NCI-H510A treated with DMSO at 0.1 percent for 48 hours (cell line): Measurements from ENCODE around the gene ZSCAN12.
A peak's percentile ranks its signal among the peaks of the same experiment; 100 is the strongest.

ENCODE experiments used
- DNase-seq: peaks from one replicate; lab custom pipeline; 2025; lab: John Stamatoyannopoulos, UW

ZSCAN12 gene

DNA sequence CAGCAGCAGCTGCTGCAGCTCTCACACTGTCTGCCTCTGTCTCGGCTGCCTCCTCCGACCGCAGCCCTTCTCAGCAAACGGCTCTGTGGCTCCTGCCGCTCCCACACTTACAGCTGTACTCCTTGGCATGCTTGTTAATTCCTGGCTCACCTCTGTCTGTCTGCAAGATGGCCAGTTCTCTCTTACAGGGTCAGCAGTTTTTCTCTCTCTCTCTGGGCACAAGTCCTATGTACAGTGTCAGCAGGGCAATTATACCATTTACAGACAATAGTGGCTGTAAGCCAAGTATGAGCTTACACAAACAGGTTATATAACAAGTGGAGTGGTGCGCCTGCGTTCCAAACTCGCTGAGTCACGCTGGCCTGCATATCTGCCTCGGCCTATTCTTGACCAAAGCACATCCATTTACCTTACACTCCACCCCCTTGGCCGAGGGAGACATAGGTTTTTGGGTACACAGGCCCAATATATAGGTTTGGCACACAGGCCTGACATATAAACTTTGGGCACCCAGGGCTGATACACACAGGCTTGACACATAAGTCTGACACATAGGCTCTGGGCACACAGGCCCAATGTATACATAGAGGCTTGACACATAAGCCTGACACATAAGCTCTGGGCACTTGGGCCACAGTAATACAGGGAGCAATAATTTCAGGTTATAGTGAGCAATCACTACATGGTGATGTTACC is 45.4 kb downstream of the ZSCAN12 start:
- peak; percentile 44 for DNase-seq

DNA sequence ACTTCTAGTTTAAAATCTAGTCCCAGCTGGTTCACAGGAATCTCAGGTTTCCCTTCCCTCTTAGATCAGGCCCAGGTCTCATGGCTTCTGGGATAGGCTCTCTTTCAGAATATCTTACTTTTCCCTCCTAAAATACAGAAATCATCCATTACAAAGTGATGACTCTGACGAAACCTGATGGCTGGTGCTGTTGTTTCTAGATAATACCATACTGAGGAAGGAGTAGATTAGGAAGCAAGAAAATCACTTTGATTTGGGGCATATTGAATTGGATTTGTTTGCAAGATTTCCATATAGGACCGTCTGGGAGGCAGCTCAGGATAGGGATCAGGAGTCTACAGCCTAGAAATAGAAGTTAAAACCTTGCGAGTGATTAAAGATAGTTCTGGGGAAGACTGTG is 46.2 kb downstream of the ZSCAN12 start:
- no peak for DNase-seq

DNA sequence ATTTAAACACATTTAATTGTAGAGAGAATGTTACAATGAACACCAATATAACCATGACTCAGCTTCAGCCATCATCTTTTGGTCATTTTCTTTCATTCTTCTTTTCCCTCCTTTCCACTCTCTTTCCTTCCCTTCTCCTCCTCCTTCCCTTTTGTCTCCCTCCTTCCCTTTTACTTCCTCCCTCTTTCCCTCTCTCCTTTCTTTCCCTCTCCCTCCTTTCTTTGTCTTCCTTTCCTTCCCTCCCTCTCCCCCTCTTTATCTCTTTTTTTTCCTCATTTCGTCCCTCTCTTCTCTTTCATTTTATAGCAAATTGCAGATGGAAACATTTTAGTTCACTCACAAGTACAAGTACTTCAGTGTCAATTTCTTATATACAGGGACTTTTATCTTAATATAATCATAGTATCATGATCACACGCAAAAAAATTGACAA is 48.0 kb downstream of the ZSCAN12 start:
- DNase-seq: no peak

DNA sequence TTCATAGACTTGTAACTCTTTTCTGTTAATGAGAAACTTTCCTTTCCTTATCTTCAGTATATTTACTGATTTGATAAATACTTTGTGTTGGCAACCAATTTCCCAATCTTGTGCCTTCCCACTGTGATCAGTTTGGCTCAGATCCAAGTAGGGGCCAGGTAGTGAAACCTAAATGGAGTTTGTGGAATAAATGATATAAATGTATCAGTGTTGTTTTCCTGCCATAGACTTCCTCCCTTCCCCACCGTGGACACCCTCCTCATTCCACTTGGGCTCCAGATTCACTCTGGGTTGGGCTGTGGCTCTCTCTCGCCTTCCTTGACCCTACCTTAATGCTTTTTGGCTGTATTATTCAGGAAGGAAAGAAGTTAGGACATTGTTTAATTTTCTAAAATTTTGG is 48.5 kb downstream of the ZSCAN12 start:
- peak; percentile 8 for DNase-seq

DNA sequence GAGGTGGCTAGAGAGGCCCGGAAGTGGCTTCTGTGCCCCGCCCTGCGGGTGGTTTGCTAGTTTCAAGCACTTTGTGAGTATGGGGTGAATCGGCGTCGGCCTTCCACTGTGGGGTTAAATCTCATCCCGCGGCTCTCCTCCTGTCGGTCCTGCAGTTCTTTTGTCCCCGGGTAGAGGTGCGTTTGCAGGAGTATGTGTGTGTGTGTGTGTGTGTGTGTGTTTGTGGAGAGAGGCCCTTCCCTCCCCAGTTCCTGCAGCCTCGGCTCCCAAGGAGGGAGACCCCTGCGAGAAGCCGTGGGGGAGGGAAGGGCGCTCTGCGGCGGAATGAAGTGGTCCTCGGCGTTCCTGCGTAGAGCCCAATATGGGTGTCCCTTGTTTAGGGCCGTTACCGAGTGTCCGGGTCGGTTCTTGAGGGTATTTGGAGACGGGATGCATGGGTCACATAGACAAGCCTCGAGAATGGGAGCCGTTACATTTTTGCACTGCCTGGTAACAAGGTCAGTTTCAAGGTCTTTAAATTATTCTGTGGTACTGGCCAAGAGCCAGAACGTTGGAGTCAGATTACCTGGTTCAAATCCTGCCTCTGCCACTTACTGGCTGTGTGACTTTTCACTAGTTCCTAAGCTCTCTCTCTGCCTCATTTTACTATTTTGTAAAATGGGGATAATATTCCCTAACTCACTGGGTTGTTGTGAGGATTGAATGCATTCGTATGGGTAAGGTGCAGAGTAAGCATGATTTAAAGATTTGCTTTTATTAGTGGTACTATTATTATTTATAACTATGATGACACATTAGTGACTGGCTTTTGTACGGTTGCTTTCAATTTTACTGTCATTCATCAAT is 49.4 kb downstream of the ZSCAN12 start, which contains the start of gene ZKSCAN3:
TSS of gene ZKSCAN3 (plus strand) at position 56 of the 846 bp plus-strand sequence. CDS start 9,640 bp downstream, outside the sequence.
- DNase-seq: peak; percentile 76

DNA sequence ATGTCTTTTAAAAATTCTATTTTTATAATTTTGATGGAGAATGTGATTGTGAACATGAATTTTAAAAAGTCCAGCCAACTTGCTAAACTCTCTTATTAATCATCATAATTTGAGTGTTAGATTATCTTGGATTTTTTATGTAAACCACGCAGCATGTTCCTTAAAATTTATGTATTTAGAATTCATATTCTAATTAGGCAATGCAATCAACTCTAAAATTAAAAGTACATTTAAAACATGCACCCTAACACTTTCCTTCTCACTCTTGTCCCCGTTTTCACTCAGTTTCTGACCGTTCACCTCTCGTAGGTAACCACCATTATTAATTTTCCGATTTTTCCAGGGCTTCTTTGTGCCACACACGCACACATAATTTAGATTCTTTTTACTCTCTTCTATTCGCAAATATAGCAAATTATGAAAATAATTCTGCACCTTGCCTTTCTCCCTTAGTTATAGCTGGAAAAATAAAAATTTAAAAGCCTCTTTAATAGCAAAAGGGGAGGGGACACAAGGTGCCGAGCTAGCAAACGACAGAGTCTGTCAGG is 50.1 kb downstream of the ZSCAN12 start:
- DNase-seq: no peak

DNA sequence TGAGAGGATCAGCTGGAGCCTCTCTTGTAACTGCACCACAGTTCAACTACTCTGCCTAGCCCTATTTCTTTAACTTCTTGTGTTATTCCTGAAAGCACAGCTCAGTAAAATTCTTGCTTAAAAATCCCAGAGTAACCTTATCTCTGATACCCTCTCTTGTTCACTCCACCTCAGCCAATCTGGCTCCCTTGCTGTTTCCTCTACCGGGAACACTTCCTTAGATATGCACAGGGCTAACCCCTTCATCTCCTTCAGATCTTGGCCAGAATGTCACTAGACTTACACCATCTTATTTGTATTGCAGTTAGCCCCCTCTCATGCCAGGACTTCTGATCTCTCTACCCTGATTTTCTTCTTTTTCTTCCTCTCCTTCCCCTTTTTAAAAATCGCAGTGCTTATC is 52.4 kb downstream of the ZSCAN12 start:
- no peak for DNase-seq

DNA sequence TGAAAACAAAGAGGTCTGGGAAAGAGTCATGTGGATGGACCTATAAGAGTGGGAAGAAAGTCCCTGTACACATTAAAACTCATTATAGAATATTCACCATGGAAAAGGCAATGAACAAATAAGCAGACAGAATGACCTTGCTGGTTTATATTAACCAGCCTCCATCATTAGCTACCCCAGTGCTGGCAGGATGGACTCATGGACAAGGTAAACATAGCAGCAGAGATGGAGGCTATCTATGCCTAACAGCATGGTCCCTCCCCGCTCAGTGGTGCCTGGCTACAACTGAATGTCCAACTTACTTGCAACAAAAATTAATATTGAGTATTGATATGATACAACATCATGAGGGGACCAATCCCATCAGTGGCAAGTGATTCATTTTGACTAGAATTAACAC is 54.3 kb downstream of the ZSCAN12 start:
- DNase-seq: no peak

DNA sequence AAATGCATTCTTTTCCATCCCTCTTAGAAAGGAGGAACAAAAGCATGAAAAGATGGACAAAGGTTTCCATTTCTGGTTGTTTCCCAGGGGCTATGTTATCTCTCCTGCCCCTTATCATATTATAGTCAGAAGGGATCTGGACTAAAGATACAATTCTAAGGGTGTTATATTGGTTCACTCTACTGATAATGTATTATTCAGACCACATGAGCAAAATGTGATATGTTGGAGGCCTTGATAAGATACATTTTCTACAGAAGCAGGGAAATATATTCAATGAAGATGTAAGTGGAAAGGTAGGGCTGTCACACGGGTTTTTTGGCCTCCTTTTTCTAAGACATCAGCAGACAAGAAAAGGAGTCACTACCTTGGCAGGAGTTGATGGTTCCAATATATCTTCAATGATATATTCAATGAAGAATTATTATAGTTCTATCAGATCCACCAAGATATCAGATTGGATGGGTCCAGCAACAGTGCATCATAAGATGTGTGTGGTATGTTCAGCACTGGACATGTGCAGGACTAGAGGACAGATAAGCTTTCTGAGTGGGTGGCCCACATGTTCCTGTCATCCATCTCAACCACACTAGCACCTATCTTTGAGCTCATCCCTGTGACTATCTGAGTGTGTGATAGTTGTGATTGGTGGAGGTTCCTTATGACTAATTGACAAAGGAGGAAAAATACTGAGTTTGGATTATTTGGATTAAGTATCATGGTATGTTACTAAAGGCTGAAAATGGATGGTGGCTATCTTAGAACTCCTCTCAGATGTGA is 55.5 kb downstream of the ZSCAN12 start:
- no peak for DNase-seq

DNA sequence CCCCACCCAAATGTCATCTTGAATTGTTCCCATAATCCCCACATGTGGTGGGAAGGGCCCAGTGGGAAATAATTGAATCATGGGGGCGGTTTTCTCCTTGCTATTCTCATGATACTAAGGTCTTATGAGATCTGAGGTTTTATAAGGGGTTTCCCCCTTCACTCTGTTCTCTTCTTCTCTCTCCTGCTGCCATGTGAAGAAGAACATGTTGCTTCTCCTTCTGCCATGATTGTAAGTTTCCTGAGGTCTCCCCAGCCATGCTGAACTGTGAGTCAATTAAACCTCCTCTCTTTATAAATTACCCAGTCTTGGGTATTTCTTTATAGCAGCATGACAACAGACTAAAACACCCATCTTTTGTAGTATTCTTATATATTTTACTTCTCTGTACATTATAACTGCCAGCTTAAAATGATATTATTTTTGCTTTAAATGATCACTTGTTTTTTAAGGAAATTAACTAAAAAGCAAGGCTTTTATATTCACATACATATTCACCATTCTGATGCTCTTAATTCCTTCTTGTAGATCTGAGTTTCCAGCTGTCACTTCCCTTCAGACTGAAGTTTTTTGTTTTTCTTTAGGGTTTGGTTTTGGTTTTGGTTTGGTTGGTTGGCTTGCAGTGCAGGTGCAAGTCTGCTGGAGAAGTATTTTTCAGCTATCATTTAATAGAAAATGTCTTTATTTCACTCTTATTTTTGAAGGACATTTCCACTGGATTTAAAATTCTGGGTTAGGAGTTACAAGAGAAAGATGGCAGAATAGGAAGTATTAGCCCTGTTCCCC is 59.0 kb downstream of the ZSCAN12 start:
- no peak for DNase-seq

DNA sequence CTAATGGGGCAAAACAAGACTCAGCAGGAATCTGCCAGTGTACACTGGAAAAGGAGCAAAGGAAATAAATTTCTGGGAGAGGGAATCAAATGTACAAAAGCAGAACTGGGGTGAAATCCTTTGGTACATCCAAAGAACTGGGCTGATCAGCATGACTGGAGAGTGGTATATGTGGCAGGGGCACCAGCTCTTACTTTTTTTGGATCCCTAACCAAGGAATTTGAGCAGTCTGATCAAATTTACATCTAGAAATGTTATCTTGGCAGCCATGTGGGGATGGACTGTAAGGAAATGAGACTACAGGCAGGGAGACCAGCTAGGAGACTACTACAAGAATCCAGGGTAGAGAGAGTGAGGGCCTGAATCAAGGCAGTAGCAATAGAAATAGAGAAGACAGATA is 62.4 kb downstream of the ZSCAN12 start:
- DNase-seq: no peak

DNA sequence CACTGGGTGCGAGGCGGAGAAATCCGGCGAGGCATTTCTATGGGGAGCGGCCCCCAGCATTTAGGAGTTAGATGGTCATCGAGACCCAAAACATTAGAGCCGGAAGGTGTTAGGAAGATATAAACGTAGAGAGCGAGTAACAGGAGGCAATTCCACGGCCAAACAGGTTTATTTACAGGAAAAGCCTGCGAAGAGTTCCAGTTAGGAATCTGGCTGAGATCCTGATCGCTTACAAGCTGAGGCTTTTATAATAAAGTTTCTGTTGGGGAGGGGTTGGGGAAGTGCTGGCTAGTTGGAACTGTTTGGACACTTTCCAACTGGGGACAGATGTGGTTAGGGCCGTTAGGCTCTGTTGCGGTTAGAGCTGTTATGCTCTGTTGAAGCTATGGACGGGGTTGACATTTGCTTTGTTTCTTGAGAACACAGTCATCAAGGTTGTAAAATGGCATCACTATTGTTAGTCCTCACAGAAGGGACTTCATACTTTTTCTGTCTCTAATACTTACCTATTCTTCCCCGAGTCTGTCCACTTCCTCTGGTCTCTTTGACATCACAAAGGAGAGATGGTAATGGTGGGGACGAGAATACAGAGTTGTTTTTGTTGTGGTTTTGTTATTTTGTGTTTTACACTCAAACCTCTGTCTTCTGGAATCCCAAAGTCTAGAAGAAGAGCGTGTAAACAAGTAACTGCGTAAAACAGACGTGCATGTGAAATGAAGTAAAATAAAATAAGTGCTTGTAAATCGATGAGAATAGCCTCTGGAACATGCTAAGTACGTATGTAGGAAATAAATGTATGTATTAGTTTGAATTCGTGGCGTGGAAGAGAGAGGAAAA is 63.0 kb downstream of the ZSCAN12 start:
- peak; percentile 14 for DNase-seq

DNA sequence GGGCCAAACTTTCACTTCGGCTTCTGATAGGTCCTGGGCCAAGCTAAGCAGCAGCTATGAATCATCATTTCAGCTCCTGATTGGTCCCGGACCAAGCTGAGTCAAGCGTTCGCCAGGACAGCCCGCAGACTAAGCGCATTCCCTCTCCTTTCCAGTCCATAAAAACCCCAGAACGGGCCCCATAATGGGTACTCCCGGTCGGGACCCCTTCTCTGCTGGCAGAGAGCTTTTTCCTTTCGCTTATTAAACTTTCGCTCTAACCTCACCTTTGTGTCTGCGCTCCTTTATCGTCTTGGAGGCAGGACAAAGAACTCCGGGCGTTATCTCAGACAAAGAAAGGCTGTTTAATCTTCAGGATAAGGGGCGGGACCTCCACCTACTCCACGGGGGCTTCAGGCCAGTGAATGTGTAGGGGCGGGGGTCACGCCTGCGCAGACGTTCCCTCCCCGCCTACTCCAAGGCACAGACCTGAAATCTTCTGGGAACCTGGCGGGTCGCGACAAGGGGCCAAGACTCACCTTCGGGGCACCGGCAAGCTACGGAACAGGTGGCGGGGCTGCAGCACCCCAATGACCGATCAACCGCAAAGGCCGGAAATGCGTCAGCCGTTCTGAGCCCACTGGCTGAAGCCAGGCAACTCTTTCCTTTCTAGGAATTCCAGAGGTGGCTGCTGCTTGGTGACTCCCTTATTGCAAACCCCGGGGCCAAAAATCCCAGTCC is 63.8 kb downstream of the ZSCAN12 start, which contains the start of gene ZSCAN31:
TSS of gene ZSCAN31 (minus strand) at position 585 of the 720 bp plus-strand sequence. CDS start 6,465 bp downstream, outside the sequence.
- DNase-seq: no peak

DNA sequence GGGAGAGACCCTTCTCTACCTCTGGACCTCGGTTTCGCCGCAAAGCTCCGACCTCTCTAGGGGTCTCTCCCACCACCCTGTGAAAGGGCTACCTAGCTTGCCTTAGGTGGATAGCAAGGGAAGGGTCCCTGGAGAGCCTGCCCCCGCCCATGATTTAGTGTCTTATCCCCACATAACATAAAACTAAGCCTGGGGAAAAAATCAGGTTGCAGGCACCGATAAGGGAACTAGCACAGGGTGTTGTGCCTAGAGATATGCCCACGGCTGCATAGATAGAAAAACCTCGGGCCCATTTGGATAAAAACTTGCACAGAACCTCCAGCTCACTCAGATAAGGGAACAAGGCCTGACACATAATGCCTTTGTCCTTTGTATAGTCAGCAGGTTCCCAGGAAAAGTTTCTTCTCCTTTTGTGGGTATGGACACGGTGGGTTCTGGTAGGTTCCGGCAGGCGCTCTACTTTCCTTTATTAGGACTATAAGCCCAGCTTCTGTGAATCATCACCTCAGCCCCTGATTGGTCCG is 64.4 kb downstream of the ZSCAN12 start:
- no peak for DNase-seq

DNA sequence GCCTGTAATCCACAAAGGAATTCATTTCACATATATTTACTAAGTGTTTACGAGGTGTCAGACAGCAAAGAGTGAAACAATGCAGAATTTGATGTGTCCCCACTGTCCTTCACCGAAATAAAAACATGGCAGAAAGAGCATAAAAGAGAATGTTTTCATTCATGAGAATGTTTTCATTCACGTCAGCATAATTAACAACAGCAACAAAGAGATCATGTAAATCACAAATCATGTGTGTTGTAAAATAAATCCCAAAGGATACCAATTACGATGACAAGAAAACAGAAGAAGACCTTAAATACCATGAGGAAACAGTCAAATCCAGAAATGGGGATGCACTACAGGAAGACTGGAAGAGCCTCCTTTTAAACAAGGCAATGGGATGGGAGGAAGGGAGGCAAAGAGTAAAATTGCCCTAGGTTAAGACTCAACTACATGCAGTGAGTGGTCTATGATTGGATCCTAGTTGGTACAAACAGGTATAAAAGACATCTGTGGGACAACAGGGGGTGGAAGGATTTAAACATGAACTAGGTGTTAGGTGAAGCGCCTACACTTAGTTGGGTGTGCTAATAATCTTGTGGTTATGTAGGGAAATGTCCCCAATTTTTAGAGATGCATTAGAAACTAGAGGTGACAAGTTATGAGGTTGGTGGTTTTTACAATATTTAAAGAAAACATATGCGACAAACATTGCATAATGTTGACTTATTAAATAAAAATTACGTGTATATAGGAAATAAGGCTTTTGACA is 65.1 kb downstream of the ZSCAN12 start:
- DNase-seq: no peak

DNA sequence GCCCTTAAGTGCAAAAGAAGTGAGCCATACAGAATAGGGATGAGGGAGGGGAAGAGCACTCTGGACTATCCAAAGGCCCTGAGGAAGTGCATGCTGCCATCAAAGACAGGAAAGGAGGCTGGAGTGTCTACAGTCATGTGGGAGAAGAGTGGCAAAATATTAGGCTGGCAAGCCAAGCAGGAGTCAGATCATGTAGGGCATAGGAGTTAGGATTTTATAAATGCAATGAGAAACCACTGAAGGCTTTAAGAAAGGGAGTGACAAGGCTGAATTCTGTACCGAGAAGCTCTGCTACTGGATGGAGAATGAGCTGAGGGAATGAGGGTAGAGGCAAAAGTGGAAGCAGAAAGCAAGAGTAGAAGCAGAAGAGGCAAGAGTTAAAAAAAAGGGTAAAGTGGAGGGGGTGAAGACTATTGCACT is 65.9 kb downstream of the ZSCAN12 start:
- DNase-seq: no peak

DNA sequence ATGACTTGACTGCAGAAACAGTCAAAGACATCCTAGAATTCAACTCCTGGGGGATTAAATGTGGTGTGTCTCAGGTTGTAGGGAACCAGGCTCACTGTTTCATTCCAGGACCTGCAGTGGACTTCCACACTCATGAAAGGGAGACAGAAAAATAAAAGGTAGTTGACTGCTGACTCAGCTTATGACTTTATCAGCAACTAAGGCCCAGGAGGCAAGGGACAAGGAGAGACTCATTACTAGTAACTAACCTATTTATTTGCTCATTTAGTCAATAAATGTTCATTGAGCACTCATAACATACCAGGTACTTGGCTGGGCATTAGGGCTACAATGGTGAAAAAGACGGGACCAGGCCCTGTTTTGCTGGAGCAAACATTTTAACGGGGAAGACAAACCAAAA is 66.5 kb downstream of the ZSCAN12 start:
- DNase-seq: no peak

DNA sequence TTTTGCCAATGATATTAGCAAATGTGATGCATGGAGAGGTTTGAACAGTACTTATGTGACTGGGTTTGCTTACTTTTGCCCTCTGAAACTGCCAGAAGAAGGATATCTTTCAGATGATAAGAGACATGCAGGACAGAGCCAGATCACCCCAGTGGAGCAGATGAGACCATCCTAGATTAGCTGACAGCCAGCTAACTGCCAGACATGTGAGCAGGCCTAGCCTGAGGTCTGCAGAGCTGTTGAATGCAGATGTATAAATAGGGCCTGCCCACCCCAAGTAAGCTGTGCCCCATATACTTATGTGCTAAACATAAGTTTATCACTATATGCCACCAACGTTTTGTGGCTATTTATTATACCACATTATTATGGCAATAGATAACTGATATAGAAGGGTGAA is 69.5 kb downstream of the ZSCAN12 start:
- no peak for DNase-seq
